Liver (tissue), 3 donors: ENCODE measurements around the gene INTS12.
A peak's percentile ranks its signal among the peaks of the same experiment; 100 is the strongest.

Source experiments
- EGR1 ChIP-seq, 2 donors: IDR thresholded peaks; 2 replicates each; pipeline ENCODE4 v1.6.1; 2016 to 2018; ENCODE audit warnings: antibody characterized with exemption in 2 of 2, low read depth in 2 of 2
- FOXA2 ChIP-seq: IDR thresholded peaks from 2 replicates; pipeline ENCODE4 v1.6.1; 2016; ENCODE audit warnings: antibody characterized with exemption
- GABPA ChIP-seq, 2 donors: IDR thresholded peaks in 1 of 2; conservative IDR thresholded peaks in 1 of 2; 2 replicates each; pipeline ENCODE4 v1.6.1; 2016; ENCODE audit warnings: antibody characterized with exemption in 2 of 2, mild to moderate bottlenecking in 1 of 2, moderate library complexity in 1 of 2
- HNF4G ChIP-seq: IDR thresholded peaks from 2 replicates; pipeline ENCODE4 v1.6.1; 2016; ENCODE audit warnings: antibody characterized with exemption
- JUND ChIP-seq, 2 donors: IDR thresholded peaks; 2 replicates each; pipeline ENCODE4 v1.6.1; 2016; ENCODE audit warnings: antibody characterized with exemption in 2 of 2
- NR2F2 ChIP-seq: IDR thresholded peaks from 2 replicates; pipeline ENCODE4 v1.6.1; 2016; ENCODE audit warnings: antibody characterized with exemption
- RAD21 ChIP-seq, 2 donors: IDR thresholded peaks; 2 replicates each; pipeline ENCODE4 v1.6.1; 2016; ENCODE audit warnings: antibody characterized with exemption in 2 of 2, mild to moderate bottlenecking in 2 of 2
- SP1 ChIP-seq: IDR thresholded peaks from 2 replicates; pipeline ENCODE4 v1.6.1; 2018; ENCODE audit warnings: antibody characterized with exemption, mild to moderate bottlenecking
- TAF1 ChIP-seq: conservative IDR thresholded peaks from 2 replicates; pipeline ENCODE4 v1.6.1; 2016; ENCODE audit warnings: antibody characterized with exemption, mild to moderate bottlenecking
- YY1 ChIP-seq: IDR thresholded peaks from 2 replicates; pipeline ENCODE4 v1.6.1; 2016; ENCODE audit warnings: antibody characterized with exemption, mild to moderate bottlenecking
- TF ChIP-seq, protein P1 (sequence below): IDR thresholded peaks from 2 replicates; pipeline ENCODE4 v1.6.1; 2016; ENCODE audit warnings: antibody characterized with exemption
- TF ChIP-seq, protein P2 (sequence below): fragments of 150-350 bp; IDR thresholded peaks from 2 replicates; pipeline ENCODE4 v1.5.1; 2017; ENCODE audit warnings: improper control_type of control experiment, low read depth, low read length; ENCODE audit not compliant: missing input control
- TF ChIP-seq, protein P3 (sequence below): IDR thresholded peaks from 2 replicates; pipeline ENCODE4 v1.6.1; 2016; ENCODE audit warnings: antibody characterized with exemption, mild to moderate bottlenecking
- TF ChIP-seq, protein P4 (sequence below): IDR thresholded peaks from 2 replicates; pipeline ENCODE4 v1.6.1; 2016; ENCODE audit warnings: antibody characterized with exemption
- donor health status: healthy.
- donor health status: healthy.

DNA sequence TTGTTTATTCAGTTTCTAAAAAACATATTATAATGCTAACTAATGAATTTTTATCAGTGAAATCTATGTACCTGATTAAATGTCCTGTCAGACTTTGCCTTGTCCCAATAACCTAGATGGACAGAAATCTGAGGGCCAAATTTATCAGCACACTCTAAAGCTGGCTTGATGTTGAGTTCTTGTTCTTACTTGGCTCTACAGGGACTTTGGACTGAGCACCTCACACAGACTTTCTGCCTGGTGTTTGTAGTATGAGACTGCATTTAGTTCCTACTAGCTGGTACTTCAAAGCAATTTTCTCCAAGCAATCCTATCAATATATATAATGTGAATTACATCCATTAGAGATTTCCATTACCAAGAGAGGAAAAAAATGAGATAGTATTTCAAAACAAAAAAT lies 37.8 kb downstream of the INTS12 start:
- TF ChIP-seq, protein P1, sequence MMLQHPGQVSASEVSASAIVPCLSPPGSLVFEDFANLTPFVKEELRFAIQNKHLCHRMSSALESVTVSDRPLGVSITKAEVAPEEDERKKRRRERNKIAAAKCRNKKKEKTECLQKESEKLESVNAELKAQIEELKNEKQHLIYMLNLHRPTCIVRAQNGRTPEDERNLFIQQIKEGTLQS: no peak
- TF ChIP-seq, protein P2, sequence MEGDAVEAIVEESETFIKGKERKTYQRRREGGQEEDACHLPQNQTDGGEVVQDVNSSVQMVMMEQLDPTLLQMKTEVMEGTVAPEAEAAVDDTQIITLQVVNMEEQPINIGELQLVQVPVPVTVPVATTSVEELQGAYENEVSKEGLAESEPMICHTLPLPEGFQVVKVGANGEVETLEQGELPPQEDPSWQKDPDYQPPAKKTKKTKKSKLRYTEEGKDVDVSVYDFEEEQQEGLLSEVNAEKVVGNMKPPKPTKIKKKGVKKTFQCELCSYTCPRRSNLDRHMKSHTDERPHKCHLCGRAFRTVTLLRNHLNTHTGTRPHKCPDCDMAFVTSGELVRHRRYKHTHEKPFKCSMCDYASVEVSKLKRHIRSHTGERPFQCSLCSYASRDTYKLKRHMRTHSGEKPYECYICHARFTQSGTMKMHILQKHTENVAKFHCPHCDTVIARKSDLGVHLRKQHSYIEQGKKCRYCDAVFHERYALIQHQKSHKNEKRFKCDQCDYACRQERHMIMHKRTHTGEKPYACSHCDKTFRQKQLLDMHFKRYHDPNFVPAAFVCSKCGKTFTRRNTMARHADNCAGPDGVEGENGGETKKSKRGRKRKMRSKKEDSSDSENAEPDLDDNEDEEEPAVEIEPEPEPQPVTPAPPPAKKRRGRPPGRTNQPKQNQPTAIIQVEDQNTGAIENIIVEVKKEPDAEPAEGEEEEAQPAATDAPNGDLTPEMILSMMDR: no peak
- no peak for TF ChIP-seq SP1
- TF ChIP-seq, protein P3, sequence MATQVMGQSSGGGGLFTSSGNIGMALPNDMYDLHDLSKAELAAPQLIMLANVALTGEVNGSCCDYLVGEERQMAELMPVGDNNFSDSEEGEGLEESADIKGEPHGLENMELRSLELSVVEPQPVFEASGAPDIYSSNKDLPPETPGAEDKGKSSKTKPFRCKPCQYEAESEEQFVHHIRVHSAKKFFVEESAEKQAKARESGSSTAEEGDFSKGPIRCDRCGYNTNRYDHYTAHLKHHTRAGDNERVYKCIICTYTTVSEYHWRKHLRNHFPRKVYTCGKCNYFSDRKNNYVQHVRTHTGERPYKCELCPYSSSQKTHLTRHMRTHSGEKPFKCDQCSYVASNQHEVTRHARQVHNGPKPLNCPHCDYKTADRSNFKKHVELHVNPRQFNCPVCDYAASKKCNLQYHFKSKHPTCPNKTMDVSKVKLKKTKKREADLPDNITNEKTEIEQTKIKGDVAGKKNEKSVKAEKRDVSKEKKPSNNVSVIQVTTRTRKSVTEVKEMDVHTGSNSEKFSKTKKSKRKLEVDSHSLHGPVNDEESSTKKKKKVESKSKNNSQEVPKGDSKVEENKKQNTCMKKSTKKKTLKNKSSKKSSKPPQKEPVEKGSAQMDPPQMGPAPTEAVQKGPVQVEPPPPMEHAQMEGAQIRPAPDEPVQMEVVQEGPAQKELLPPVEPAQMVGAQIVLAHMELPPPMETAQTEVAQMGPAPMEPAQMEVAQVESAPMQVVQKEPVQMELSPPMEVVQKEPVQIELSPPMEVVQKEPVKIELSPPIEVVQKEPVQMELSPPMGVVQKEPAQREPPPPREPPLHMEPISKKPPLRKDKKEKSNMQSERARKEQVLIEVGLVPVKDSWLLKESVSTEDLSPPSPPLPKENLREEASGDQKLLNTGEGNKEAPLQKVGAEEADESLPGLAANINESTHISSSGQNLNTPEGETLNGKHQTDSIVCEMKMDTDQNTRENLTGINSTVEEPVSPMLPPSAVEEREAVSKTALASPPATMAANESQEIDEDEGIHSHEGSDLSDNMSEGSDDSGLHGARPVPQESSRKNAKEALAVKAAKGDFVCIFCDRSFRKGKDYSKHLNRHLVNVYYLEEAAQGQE: no peak
- TF ChIP-seq TAF1: no peak
- TF ChIP-seq GABPA (IDR thresholded peaks at IDR 0.05 in 1 of 2, conservative IDR thresholded peaks at IDR 0.05 in 1 of 2): no peak
- TF ChIP-seq JUND (IDR thresholded peaks at IDR 0.05): no peak
- TF ChIP-seq FOXA2: no peak
- no peak for TF ChIP-seq YY1
- TF ChIP-seq, protein P4, sequence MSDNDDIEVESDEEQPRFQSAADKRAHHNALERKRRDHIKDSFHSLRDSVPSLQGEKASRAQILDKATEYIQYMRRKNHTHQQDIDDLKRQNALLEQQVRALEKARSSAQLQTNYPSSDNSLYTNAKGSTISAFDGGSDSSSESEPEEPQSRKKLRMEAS: no peak
- TF ChIP-seq RAD21 (IDR thresholded peaks at IDR 0.05): no peak
- TF ChIP-seq EGR1 (IDR thresholded peaks at IDR 0.05; ENCODE audit: low read depth in 2 of 2): no peak
- TF ChIP-seq HNF4G: peak; percentile 16
- no peak for TF ChIP-seq NR2F2
